ENCODE results near the gene UBE3D.
"Not testable (repeated sequence)": the region's sequence is repeated elsewhere in the genome, so short reads cannot be mapped to it uniquely, and the experiment has no call there.

UBE3D gene

GRCh38 chr6:82971877-82972460 lies 93.7 kb downstream of the UBE3D start:
- no peak for DNase-seq

DNA sequence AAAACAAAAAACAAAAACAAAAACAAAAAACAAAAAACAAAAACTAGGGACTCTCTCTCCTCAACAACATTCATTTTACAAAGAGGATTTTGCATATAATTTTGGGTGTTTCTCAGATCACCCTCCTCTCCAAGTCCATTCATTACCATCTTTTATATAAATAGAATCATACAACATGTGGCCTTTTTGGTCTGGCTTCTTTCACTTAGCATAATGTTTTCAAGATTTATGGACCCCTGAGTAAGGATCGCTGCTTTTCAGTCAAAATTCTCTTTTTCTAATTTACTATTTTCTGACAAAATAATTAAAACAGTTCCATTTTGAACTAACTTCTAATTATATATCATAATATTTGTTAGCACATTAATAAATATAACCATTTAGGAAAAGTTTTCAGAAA lies 94.8 kb downstream of the UBE3D start:
- no peak for DNase-seq

DNA sequence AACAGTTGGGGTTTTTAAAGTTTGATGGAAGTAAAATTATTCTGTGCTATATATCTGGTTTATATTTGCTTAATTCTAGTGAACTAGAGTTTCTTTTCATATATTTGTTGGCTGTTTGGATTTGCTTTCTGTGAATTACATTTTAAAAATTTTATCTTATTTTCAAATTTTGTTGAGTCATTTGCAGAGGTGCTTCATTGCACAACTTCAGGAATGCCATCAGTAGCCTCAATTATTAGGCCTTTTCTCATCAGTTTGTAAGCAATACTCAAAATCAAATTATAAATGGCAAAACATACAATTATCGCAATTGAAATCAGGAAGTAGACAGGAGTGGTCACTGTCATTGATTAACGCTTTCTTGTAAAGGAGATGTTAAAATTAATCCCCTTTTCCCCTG lies 96.9 kb downstream of the UBE3D start:
- DNase-seq, result no peak

- DNase-seq, result no peak
Measured at GRCh38 chr6:82963191-82963925, 102.3 kb downstream of the UBE3D start.

GRCh38 chr6:82959385-82959941 lies 106.2 kb downstream of the UBE3D start:
- peak; percentile 53 for DNase-seq

DNA sequence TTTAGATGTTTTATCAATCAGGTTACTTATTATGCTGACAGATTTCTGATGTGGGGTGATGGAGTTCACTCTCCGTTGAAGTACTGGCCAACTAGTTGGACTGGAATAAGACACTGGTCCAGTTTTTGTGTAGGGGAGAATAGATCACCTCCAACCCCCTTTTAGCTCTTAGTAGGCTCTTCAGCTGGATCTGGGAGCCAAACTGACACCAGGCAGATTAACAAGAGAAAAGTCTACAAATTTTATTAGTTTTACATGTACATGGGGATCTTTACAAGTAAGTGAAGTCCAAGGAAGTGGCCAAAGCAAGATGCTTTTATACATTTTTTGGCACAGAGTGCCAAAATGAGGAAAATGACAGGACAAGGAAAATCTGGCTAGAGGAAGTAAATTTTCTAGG lies 107.1 kb downstream of the UBE3D start:
- no peak for DNase-seq

GRCh38 chr6:82957868-82958245 lies 107.8 kb downstream of the UBE3D start:
- peak; percentile 44 for DNase-seq

DNA sequence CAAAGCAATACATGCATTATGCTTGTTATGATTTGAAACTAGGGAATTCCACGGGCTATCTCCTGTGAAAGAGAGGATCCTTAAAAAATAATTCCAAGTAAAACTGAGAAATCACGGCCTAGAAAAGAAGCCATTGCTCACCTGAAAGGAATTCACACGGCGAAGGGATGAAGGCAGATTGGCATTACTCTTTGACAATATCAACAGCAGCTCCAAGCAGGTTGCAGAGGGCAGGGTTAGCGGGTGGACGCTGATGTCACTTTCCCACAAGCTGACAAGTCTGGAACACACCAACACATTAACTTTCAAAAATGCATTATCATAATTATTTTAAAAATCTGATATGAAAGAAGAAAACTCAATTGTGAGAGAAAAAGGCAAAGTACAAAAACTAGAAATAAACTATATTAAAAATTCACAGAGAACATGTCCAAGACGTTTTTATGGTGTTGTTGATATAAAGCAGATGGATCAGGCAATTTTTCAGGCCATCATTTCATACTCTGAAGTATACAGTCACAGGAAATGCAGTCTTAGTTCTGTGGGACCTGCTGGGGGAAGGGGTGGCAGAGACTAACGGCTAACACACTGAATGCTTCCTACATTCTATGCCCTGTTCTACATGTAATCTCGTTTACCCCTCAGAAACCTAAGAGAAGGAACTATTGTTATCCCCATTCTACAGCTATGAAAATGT lies 108.3 kb downstream of the UBE3D start:
- peak; percentile 68 for DNase-seq

DNA sequence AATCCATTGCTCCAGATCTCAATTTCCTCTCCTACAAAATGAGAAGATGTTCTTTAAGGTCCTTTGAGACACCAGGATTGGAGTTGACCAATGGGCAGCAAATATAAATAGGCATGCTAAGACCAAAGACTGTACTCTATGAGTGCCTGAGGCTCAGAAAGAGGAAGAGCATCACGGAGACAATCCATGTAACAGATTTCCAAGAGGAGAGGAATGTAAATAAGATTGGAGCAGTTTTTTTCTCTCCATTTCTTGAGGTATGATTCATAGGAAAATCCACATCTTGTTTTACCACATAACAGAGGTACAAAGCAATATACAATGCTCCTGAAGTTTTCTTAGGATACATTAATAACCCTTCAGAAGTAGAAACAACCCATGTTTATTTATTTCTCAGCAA lies 109.8 kb downstream of the UBE3D start:
- DNase-seq, result peak; percentile 88

DNA sequence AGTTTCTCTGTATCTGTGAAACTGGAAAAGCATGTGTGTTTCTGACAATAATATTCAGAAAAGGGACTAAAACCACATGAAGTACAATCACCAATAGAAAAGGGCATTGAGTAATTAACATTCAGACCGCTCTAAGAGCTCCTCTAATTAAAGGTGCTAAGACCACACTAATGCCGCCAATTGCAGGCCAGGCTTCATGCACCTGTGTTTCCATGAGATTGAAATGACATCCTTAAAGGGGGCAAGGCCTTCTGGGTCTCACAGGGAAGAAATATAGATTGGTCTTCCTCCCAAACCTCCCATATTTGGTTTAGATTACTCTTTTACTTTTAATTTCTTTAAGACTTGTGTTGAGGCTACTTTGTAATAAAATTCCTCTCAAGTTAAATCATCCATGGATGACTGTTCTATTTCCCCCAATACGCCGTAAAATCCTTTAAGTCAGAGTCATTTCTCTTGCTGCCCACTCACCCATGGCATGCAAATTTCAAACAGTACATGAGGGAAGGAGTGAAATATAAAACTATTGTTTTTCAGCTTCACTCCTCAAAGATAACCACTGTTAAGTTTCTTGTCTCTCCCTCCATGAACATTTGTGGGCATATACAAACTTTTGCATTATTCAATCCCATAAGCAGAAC lies 110.6 kb downstream of the UBE3D start:
- DNase-seq, result peak; percentile 84

DNA sequence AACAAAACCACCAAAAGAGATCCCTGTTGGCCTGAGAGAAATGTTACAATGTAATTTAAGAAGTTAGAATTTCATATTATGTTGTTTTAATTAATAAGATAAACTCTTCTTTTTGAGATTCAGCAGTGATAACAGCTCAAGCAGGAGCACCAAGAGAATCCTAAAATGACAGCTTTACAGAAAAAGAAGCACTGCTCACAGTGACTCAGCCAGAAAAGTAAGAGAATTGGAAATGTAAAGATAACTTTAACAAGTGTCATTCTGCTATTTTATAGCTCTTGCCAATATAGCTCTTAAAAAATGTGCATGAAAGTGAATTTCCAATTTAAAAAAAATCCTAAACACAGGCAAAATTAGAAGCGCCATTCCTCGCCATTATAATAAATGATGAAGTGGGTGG lies 111.3 kb downstream of the UBE3D start:
- DNase-seq, result no peak

DNA sequence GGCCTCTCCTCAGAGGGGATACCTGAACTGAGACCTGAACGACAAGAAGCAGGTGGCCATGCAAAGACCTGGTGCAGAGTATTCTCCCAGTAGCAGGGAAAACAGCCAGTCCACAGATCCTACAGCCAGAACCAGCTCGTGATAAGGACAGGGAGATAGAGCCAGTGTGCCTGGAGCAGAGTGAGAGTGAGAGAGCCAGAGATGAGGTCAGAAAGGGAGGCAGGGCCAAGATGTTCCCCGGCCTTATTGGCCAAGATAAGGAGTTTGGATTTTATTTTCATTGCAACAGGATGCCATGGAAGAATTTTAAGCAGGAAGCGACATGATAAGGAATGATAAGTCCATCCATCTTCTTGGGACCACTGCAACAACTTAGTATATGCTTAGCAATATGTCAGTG lies 111.8 kb downstream of the UBE3D start:
- no peak for DNase-seq

- no peak for DNase-seq
Measured at GRCh38 chr6:82951935-82952334, 113.7 kb downstream of the UBE3D start.

DNA sequence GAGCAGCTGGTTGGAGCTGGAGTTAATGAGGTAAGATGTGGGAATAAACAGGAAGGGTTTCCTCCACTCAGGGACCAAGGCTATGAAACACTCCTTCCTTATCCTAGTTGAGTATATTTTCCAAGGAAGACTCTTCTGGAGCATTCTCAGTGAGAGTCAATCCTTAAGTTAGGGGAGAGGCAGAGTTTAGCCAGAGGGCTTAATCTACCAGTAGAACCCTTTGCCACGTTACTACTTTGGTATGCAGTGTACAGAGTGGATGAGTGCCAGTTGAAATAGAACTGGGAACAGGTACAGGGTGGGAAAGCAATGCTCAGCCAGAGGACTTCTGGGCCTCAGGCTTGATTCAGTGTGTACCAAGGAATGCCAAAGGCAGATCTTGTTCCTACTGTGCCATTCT lies 114.3 kb downstream of the UBE3D start:
- DNase-seq, result peak; percentile 38

DNA sequence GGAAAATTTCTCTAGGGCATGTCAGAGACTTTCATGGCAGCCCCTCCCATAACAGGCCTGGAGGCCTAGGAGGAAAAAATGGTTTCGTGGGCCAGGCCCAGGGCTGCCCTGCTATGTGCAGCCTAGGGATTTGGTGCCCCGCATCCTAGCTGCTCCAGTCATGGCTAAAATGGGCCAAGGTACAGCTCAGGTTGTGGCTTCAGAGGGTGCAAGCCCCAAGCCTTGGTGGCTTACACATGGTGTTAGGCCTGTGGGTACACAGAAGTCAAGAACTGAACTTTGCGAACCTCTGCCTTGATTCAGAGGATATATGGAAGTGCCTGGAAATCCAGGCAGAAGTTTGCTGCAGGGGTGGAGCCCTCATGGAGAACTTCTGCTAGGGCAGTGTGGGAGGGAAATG lies 134.7 kb downstream of the UBE3D start:
- not testable (repeated sequence) for DNase-seq

DNA sequence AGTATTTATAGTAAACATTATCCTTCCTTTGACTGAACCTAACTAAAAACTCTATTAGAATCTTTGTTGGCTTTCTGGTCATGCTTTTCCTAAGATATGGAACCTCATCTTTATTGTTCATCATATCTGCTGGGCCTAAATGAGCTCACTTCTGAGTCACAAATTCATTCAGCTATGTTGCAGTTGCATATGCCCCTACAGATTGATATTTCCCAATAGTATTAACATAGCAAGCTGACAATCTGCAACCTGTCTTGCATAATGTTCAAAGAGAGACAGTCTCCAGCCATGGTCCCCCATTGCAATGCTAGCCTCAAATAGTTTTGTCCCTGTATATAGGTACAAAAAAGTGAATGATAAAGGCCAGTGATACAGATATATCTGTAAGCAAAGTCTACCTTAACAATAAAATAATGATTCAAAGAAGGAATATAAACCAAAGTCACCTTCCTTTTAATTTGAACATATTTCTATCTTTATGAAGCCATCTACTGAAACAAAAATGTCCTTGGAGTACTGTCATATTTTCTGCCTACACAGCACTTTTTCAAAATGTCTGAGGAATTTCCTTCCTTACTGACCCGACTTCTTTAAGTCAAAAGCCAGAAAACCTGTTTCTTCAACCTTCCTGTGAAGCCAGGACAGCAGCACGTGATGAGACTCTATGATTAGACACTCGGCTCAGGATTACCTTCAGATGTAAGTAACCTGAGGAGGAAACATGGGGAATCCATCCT lies 140.7 kb downstream of the UBE3D start:
- peak; percentile 66 for DNase-seq

GRCh38 chr6:82921258-82921657 lies 144.4 kb downstream of the UBE3D start:
- no peak for DNase-seq

- DNase-seq, result no peak
Measured at GRCh38 chr6:82917346-82918064, 148.1 kb downstream of the UBE3D start.

DNA sequence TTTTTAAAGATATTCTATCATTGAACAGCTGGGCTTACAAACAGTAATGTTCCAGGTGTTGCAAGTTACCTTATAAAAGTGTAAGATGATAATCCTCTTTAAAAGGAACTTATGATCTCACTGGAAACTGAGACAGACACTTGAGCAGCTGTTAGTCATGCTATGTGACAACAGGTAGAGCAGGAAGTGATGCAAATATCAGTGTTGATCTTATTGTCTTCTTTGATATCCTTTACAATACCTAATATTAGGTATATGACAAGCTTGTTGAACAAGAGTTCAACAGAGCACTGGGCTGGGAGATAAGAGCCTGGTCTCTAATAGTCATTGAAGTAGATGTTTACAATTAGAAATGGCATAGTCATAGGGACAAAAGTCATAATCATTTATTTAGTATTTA lies 150.0 kb downstream of the UBE3D start:
- no peak for DNase-seq

- DNase-seq, result no peak
Measured at GRCh38 chr6:82914511-82914910, 151.1 kb downstream of the UBE3D start.

DNA sequence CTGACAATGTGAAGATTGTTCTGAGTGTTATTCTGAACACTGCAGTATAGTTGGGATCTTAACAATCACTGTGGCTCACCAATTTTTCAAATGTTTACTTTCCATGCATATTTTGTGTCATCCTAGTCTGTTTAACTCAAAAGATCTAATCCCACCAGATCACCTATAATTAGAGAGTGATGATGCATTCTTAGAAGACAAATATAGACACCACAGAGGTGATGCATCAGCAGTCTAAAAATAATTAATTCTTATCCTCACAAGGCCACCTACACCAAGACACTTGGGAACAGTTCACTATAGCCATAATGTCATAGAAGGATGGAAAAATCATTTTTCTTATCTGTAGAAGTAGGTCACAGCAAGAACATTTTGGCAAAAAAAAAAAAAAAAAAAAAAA lies 154.8 kb downstream of the UBE3D start:
- no peak for DNase-seq

DNA sequence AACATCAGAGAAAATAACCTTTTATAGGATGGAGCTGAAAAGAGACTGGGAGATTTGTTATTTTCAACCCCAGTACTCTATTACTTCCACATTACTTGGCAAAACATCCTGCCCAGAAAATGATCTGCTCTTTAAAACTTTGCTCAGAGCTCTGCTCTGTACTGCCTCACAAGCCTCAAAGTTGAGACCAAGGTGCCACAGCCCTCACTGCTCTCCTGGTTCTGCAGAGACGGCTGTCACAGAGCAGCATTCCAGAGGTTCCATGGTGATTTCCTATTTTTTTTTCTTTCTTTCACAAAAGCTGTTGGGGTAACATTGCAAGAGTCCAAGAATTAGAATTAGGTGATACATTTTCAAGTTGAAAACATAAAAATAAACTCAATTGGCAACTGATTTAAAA lies 155.2 kb downstream of the UBE3D start:
- DNase-seq, result no peak
